ENCODE results near the gene PLCH2.

PLCH2 gene

GRCh38 chr1:2460996-2461751, 14.9 kb upstream of the PLCH2 start:
- no peak for DNase-seq

- DNase-seq, result no peak
These were observed 13.3 kb upstream of the PLCH2 start for GRCh38 chr1:2462819-2463218.

GRCh38 chr1:2463396-2463795, 12.7 kb upstream of the PLCH2 start:
- DNase-seq, result no peak

GRCh38 chr1:2465371-2466269, 10.5 kb upstream of the PLCH2 start:
- no peak for DNase-seq

GRCh38 chr1:2466270-2466665, 9.8 kb upstream of the PLCH2 start:
- DNase-seq, result no peak

- DNase-seq, result peak; percentile 27
These were observed 9.0 kb upstream of the PLCH2 start for GRCh38 chr1:2466958-2467554.

GRCh38 chr1:2468041-2468472, 8.0 kb upstream of the PLCH2 start:
- peak; percentile 36 for DNase-seq

GRCh38 chr1:2468540-2468939, 7.5 kb upstream of the PLCH2 start:
- DNase-seq, result no peak

GRCh38 chr1:2469103-2469940, 6.8 kb upstream of the PLCH2 start:
- DNase-seq, result no peak

- DNase-seq, result no peak
These were observed 5.6 kb upstream of the PLCH2 start for GRCh38 chr1:2470290-2471158.

GRCh38 chr1:2471159-2471471, 5.0 kb upstream of the PLCH2 start:
- no peak for DNase-seq

GRCh38 chr1:2471587-2472001, 4.5 kb upstream of the PLCH2 start:
- DNase-seq, result no peak

- DNase-seq, result no peak
These were observed 4.0 kb upstream of the PLCH2 start for GRCh38 chr1:2472109-2472508.

GRCh38 chr1:2472561-2473177, 3.4 kb upstream of the PLCH2 start:
- DNase-seq, result no peak

GRCh38 chr1:2473198-2473597, 2.9 kb upstream of the PLCH2 start:
- no peak for DNase-seq

GRCh38 chr1:2474104-2474844, 1.8 kb upstream of the PLCH2 start:
- DNase-seq, result no peak

- DNase-seq, result no peak
These were observed 1.1 kb upstream of the PLCH2 start for GRCh38 chr1:2474933-2475371.

GRCh38 chr1:2475571-2475970, 518 bp upstream of the PLCH2 start:
- DNase-seq, result no peak

- no peak for DNase-seq
These were observed 1.2 kb downstream of the PLCH2 start for GRCh38 chr1:2477309-2477708.

- no peak for DNase-seq
These were observed 1.9 kb downstream of the PLCH2 start for GRCh38 chr1:2477791-2478499.

All from CD4-positive, alpha-beta T cell treated with Interleukin-12 subunit alpha and Interleukin-12 subunit beta, for 1 hour (primary cell).